GM23248 (cell line): Measurements from ENCODE around the gene TPH1.

Experiments
- EZH2 ChIP-seq: fragments of 200-600 bp; sonication (generic); IDR thresholded peaks from 2 replicates; pipeline ENCODE4 v1.6.1; 2018; ENCODE audit warnings: antibody characterized with exemption, mild to moderate bottlenecking; ENCODE audit not compliant: insufficient read depth, poor library complexity, severe bottlenecking
- EZH2phosphoT487 ChIP-seq: fragments of 200-600 bp; sonication (generic); IDR thresholded peaks from 2 replicates; pipeline ENCODE4 v1.6.1; 2018; ENCODE audit warnings: antibody characterized with exemption, moderate library complexity, mild to moderate bottlenecking, low read depth; ENCODE audit not compliant: insufficient read depth

- TF ChIP-seq EZH2phosphoT487 (no peak), EZH2 (no peak)
Measured at GRCh38 chr11:18056561-18057181, 10.6 kb upstream of the TPH1 start.
